Measurements from ENCODE around the gene MSL3.

Gene MSL3

GRCh38 chrX:11813341-11813740 is 55.3 kb downstream of the MSL3 start:
- in situ Hi-C loops (cut with HindIII; ENCODE audit: low sequenced_read_pairs): no loop called here
